Aorta (tissue), 5 donors: ENCODE data around the gene LARP4B. TPM values are rescaled to one million over a fixed set of nuclear protein-coding genes. Genes with fewer than 3 reads are reported as not detected.
A peak's percentile ranks its signal among the peaks of the same experiment; 100 is the strongest.

Source experiments
- ATAC-seq: fragments of 200-7000 bp; cut with Tn5 transposase; one replicate; pipeline ENCODE4 v1.9.1; 2022; ENCODE audit warnings: moderate library complexity; ENCODE audit not compliant: low FRiP score
- DNase-seq, 2 donors: peaks; one replicate each; pipeline ENCODE4 v3.0.0-alpha.2; 2020
- H3K27ac ChIP-seq, 2 donors: one replicate each; pipeline ENCODE4 v1.5.1; 2013; ENCODE audit warnings: low read length in 2 of 2, mild to moderate bottlenecking in 2 of 2, moderate library complexity in 2 of 2, control low read depth in 1 of 2, inconsistent platforms in 1 of 2, low read depth in 1 of 2
- H3K27me3 ChIP-seq, 2 donors: one replicate each; pipeline ENCODE4 v1.6.1; 2013; ENCODE audit warnings: control low read depth in 1 of 2, low read length in 1 of 2, mild to moderate bottlenecking in 1 of 2, moderate library complexity in 1 of 2; ENCODE audit not compliant: insufficient read depth in 2 of 2, control insufficient read depth in 1 of 2
- H3K36me3 ChIP-seq, 2 donors: one replicate each; pipeline ENCODE4 v1.6.1; 2013; ENCODE audit warnings: control low read depth in 1 of 2, low read length in 1 of 2, mild to moderate bottlenecking in 1 of 2; ENCODE audit not compliant: insufficient read depth in 2 of 2, control insufficient read depth in 1 of 2
- H3K4me1 ChIP-seq, 2 donors: one replicate each; pipeline ENCODE4 v1.6.1; 2013; ENCODE audit warnings: low read length in 2 of 2, control low read depth in 1 of 2, mild to moderate bottlenecking in 1 of 2, moderate library complexity in 1 of 2; ENCODE audit not compliant: insufficient read depth in 2 of 2, control insufficient read depth in 1 of 2
- H3K4me3 ChIP-seq, 2 donors: one replicate each; pipeline ENCODE4 v1.5.1; 2013; ENCODE audit warnings: low read length in 2 of 2, control low read depth in 1 of 2, mild to moderate bottlenecking in 1 of 2
- H3K9me3 ChIP-seq: one replicate; pipeline ENCODE4 v1.6.1; 2013; ENCODE audit warnings: mild to moderate bottlenecking, low read length; ENCODE audit not compliant: control insufficient read depth
- WGBS, 2 donors: extraction: QIAGEN DNeasy Blood & Tissue Kit; methylation state at CpG; one replicate each; pipeline ENCODE4 v1.1.7; 2013; 5-methylcytosine and 5-hydroxymethylcytosine counted together
- intact Hi-C, 2 donors: fragments of 100-400 bp; cut with DNase I; formaldehyde crosslinking; loops; one replicate each; pipeline versions ENCODE4 v1.14.2 to v1.15.0; 2022
- polyA plus RNA-seq, 2 donors: library from polyadenylated mRNA; stranded (reverse); fragments of 200-250 nt; gene quantifications; one replicate each; pipeline ENCODE4 v1.2.3, GENCODE V29; 2013
- total RNA-seq, 2 donors: library from RNA; stranded (reverse); fragmentation: NEBNext Ultra II Directional; extraction: Animal tissue kit (Norgen Biotek cat#: 25700); gene quantifications; one replicate each; pipeline ENCODE4 v1.2.1, GENCODE V29; 2021
- donor health status: healthy with polysubstance abuse.
- donor health status: Bipolar disorder and iron deficiency.
- donor health status: DM: no; HTN: no; CAD: no.
- donor health status: DM: no; HTN: no; CAD: no.
- donor health status: DM: yes; HTN: yes; CAD: no.

Gene LARP4B
- total and polyA plus RNA-seq, 4 donors = 8.1 to 82.4 (median 42.8) TPM

DNA sequence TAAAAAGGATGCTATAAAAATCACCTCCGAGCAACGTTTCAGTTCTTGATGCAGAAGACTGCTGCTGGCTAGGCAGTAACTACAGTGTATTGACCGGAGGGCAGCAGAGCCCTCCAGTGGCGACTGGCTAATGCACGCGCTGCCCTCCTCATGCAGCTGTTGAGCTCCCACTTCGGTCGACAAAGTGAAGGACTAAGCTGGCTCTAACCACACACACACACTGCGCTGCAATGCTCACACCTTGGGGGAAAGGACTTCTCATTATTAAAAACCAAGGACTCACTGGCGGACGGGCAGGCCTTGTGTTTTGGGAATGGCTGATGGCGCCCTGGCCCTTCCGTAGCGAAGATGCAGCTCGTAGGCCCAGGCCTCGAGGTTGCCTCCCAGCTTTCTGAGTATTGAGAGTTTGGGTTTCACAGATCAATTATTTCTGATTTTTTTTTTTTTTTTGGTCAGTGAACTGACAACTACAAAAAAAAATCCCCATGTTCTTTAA, 121.1 kb downstream of the LARP4B start:
- no peak overlapping the region for H3K4me3 ChIP-seq
- no peaks in the 10 kb centered on the region for H3K4me1 ChIP-seq
- ATAC-seq (peak; percentile 59), DNase-seq (no peak)
- H3K27ac ChIP-seq = no peak overlapping the region
- WGBS, 2 donors = 73 to 75% methylated on average over 16 of the region's 16 CpGs
- intact Hi-C loops = loop anchor here (10.0 kb wide), 1 partner anchor 296 kb away; no protein-coding TSS in a partner anchor
- no peaks in the 10 kb centered on the region for H3K9me3 ChIP-seq
- no peaks in the 10 kb centered on the region for H3K27me3 ChIP-seq
- no peaks in the 10 kb centered on the region for H3K36me3 ChIP-seq

GRCh38 chr10:809671-810350, 121.7 kb downstream of the LARP4B start:
- 87 to 88% methylated on average over 29 of the region's 29 CpGs for WGBS, 2 donors
- Histone ChIP-seq H3K27me3 (no peaks in the 10 kb centered on the region), H3K36me3 (no peaks in the 10 kb centered on the region), H3K4me3 (no peak overlapping the region), H3K4me1 (no peaks in the 10 kb centered on the region), H3K9me3 (no peaks in the 10 kb centered on the region), H3K27ac (no peak overlapping the region)
- ATAC-seq = no peak
- no peak for DNase-seq
- intact Hi-C loops = loop anchor here (10.0 kb wide), 1 partner anchor 295 kb away; no protein-coding TSS in a partner anchor

DNA sequence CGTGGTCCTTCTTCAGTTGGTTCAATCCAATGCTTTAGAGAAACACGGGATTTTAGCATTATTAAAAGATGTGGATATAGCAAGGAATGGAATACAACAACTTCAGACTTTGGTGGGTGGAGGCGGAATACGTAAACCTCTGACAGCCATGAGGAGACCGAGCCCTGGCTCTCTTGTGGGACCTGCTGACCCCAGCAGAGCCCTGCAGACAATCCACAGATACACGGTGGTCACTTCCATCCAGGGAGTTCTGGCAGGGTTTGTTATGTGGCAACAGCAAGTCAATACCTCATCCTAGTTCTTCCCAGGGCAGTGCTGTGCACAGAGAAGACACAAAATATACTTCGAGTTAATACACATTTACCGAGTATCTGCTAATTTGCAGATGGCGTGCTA, 123.5 kb downstream of the LARP4B start:
- Histone ChIP-seq H3K4me3 (no peak overlapping the region), H3K27me3 (no peaks in the 10 kb centered on the region), H3K36me3 (no peaks in the 10 kb centered on the region), H3K27ac (no peak overlapping the region), H3K4me1 (no peaks in the 10 kb centered on the region), H3K9me3 (no peaks in the 10 kb centered on the region)
- intact Hi-C loops = no loop called here
- WGBS, 2 donors = 90 to 91% methylated on average over 9 of the region's 9 CpGs
- ATAC-seq (no peak), DNase-seq (no peak)

DNA sequence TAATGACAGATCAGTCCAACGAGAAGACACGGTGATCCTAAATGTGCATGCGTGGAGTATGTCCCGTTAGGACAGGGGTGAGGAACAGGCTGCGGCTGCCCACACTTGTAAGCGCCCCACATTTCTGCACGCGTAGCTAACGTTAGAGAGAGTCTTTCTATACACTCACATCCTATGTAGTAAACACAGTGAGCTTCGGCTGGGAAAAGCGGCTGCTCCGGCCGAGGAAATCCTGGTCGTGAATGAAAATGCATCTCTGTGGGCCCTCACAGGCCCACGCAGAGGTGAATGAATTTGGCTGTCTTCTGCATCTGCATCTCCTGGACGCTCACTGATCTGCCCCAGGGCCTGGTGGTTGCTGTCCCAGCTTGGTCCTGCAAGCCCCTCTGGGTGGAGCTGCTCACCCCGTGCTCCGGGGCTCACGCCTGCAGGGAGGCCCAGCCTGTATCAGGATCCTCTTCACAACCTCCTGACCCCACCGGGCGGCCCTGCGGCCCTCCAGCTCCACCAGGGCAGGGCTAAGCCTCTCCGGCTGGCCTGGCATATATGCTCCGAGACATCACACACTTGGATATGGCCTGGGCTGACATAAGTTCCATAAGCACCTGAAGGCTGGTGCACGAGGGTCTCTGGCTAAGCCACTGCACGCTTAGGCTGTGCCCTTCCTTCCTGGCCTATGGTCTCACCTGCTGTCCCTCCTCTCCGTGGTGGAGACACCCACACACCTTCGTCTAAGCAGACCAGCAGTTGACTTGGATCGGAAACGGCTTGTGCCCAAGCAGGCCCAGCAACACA, 124.1 kb downstream of the LARP4B start:
- intact Hi-C loops = no loop called here
- no peaks in the 10 kb centered on the region for H3K9me3 ChIP-seq
- 91% methylated on average over 30 of the region's 30 CpGs for WGBS, 2 donors
- no peak overlapping the region for H3K4me3 ChIP-seq
- ATAC-seq (no peak), DNase-seq (no peak)
- no peak overlapping the region for H3K27ac ChIP-seq
- H3K4me1 ChIP-seq = no peaks in the 10 kb centered on the region
- H3K27me3 ChIP-seq = no peaks in the 10 kb centered on the region
- H3K36me3 ChIP-seq = no peaks in the 10 kb centered on the region

DNA sequence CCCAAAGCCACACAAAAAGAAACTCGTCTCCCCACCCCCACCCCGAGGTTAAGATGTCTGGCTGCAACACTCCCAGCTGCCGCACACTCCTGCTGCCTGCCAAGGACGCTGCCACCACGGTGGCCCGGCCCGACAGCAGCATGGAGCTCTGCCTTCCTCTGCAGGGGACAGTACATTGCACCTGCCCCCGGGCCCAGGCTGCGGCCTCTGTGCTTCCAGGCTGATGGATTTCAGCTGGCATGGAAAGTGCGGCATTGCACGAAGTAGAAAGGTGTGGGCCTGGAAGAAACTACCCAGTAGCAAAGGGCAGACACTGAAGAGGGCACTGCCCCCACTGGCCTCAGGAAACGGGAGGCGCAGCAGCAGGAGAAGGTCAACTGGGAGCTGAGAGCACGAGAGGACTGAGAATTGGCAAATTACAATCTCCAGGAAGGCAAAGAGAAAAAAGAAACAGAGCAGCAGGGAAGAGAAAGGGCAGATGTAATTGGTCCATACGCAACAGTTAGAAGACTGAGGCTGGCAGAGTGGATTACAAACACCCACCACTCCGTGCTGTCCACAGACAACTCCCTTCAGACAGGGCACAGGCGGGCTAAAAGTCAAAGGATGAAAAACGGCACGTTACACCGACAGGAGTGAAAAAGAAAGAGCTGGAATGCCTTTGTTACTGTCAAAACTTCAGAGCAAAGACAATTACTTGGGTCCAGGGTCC, 124.9 kb downstream of the LARP4B start:
- Histone ChIP-seq H3K9me3 (no peaks in the 10 kb centered on the region), H3K4me1 (no peaks in the 10 kb centered on the region), H3K4me3 (no peak overlapping the region), H3K36me3 (no peaks in the 10 kb centered on the region), H3K27ac (no peak overlapping the region), H3K27me3 (no peaks in the 10 kb centered on the region)
- WGBS, 2 donors = 79 to 81% methylated on average over 20 of the region's 20 CpGs
- intact Hi-C loops = no loop called here
- DNase-seq = no peak
- no peak for ATAC-seq

- Histone ChIP-seq H3K36me3 (no peaks in the 10 kb centered on the region), H3K9me3 (no peaks in the 10 kb centered on the region), H3K27me3 (no peaks in the 10 kb centered on the region), H3K27ac (no peak overlapping the region), H3K4me1 (no peaks in the 10 kb centered on the region), H3K4me3 (no peak overlapping the region)
- WGBS, 2 donors = 90 to 91% methylated on average over 29 of the region's 29 CpGs
- ATAC-seq = no peak
- intact Hi-C loops = no loop called here
- no peak for DNase-seq
These were observed 125.7 kb downstream of the LARP4B start for GRCh38 chr10:805620-806305.

DNA sequence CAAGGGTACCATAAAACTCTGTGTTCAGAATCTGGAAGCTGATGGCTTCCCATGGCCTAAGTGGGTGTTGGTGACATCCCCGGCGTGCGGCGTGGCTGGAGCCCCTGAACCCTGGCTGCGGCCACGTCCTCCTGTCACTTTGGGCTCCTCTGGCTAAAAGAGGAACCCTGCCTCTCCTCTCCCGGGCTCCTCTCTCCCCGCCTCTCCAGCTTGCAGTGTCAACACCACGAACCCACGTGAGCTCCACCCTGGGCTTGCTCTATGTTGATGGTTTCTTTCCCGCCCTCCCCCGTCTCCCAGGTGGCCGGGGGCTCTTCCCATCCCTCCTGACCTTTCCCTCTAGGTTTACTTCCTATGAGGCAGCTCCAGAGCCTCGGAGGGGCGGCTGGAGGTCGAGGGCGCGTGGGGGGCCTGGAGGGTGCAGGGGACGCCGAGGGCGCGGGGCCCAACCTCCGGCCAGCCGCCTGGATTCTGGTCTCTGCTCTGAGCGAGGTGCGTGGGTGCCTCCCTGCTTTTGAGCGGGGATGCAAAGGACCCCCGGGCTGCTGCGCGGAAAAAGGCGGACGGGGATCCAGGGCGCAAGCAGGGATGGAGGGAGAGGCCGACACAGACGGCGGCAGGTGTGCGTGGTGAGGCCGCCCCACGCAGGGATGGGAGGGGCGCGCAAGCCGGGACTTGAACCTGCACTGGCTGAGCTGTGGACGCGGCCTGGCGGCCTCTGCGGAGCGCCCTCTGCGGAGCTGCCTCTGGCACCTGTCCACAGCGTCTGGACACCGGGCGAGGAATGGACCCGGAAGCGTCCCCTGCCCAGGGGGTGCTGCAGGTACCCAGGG, 126.5 kb downstream of the LARP4B start:
- no peaks in the 10 kb centered on the region for H3K36me3 ChIP-seq
- no peaks in the 10 kb centered on the region for H3K27me3 ChIP-seq
- no peaks in the 10 kb centered on the region for H3K9me3 ChIP-seq
- H3K4me1 ChIP-seq = no peaks in the 10 kb centered on the region
- DNase-seq (no peak), ATAC-seq (no peak)
- intact Hi-C loops = no loop called here
- WGBS, 2 donors = 83% methylated on average over 51 to 53 of the region's 53 CpGs
- no peak overlapping the region for H3K27ac ChIP-seq
- no peak overlapping the region for H3K4me3 ChIP-seq
